Retinal pigment epithelial cell (primary cell): ENCODE data around the gene DMPK.
A peak's percentile ranks its signal among the peaks of the same experiment; 100 is the strongest.

Experiments
- DNase-seq: peaks from one replicate; pipeline ENCODE4 v3.0.0-alpha.2; 2010; ENCODE audit warnings: low read depth
- H3K4me3 ChIP-seq: 2 replicates; pipeline ENCODE4 v1.5.1; 2011; ENCODE audit warnings: mild to moderate bottlenecking, low read length, control low read depth, moderate library complexity
- TF ChIP-seq, protein P1 (sequence below): conservative IDR thresholded peaks from 2 replicates; pipeline ENCODE4 v1.5.1; 2011; ENCODE audit warnings: low read depth, low read length, control low read depth, inconsistent platforms

The DMPK gene

GRCh38 chr19:45767410-45767880 is 14.8 kb downstream of the DMPK start:
- peak; percentile 27 for DNase-seq
- peak overlapping the region; percentile 77 for H3K4me3 ChIP-seq
- TF ChIP-seq, protein P1, sequence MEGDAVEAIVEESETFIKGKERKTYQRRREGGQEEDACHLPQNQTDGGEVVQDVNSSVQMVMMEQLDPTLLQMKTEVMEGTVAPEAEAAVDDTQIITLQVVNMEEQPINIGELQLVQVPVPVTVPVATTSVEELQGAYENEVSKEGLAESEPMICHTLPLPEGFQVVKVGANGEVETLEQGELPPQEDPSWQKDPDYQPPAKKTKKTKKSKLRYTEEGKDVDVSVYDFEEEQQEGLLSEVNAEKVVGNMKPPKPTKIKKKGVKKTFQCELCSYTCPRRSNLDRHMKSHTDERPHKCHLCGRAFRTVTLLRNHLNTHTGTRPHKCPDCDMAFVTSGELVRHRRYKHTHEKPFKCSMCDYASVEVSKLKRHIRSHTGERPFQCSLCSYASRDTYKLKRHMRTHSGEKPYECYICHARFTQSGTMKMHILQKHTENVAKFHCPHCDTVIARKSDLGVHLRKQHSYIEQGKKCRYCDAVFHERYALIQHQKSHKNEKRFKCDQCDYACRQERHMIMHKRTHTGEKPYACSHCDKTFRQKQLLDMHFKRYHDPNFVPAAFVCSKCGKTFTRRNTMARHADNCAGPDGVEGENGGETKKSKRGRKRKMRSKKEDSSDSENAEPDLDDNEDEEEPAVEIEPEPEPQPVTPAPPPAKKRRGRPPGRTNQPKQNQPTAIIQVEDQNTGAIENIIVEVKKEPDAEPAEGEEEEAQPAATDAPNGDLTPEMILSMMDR: no peak

DNA sequence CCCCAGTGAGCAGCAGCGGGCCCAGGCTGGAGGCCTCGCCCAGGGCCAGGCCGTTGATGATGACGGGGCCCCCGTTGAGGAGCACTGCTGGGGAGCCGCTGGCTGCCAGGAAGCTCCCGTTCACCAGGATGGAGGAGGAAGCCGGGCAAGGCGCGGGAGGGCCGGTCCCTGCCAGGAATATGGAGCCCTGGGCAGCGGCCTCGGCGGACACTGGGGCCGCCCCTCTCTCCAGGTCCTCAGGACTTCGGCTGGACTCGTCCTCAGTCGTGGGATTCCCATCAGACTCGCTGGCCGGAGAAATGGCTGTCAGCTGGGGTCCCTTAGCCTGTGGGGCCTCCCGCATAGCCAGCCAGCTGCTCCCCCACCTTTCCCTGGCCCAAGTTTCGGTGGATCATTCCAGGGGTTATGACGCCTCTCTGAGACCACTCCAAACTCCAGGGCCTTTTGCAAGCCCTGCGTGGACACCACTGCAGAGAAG is 15.4 kb downstream of the DMPK start:
- H3K4me3 ChIP-seq: peak overlapping the region; percentile 77
- TF ChIP-seq, protein P1: no peak
- DNase-seq: no peak

- TF ChIP-seq, protein P1: no peak
- H3K4me3 ChIP-seq: no peak overlapping the region
- DNase-seq: no peak
These were observed 15.9 kb downstream of the DMPK start for GRCh38 chr19:45766296-45766868.

GRCh38 chr19:45765702-45766295 is 16.5 kb downstream of the DMPK start:
- no peak overlapping the region for H3K4me3 ChIP-seq
- TF ChIP-seq, protein P1: no peak

DNA sequence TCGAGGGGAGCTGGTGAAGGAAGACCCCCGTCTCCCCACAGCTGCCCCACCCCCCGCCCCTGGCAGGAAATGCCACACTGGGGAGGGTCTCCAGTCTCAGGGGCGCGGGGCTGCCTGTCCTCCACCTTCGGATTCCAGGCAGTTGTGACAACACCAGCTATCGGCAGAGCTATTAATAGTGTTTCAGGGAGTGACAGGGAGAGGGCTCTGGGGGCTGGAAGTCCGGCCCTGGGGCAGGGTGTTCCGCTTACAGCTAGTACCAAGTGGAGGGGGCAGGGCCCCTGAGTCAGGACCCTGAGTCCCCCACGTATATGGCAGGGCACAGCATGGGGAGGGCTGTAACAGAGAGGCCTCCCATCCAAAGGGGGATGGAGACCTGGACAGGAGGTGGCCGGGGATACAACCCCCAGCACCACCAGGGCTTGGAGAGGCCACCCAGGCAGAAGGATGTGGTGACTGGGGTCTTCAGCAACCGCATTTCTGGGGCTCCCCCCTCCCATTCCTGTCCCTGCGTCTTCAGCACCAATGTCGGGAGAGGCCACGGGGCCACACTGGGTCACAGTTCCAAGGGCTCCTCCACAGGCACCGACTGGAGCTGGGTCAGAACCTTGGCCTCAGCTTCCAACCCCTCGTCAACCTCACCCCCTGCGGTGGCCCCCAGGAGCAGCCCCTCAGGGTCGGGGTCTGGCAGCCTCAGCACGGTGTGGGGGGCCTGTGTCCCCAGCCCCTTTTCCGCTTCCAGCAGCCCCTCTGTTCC is 17.2 kb downstream of the DMPK start:
- no peak for DNase-seq
- TF ChIP-seq, protein P1: no peak
- H3K4me3 ChIP-seq: no peak overlapping the region

More at GRCh38 chr19:45765702-45766295, 16.5 kb downstream of the DMPK start:
- DNase-seq: no peak

GRCh38 chr19:45764475-45764874 is 17.8 kb downstream of the DMPK start:
- no peak for DNase-seq
- TF ChIP-seq, protein P1: no peak
- H3K4me3 ChIP-seq: no peak overlapping the region
